Measurements from ENCODE around the gene GDPD4. TPM values are rescaled to one million over a fixed set of nuclear protein-coding genes. Genes with fewer than 3 reads are reported as not detected.
"Not testable (repeated sequence)": the region's sequence is repeated elsewhere in the genome, so short reads cannot be mapped to it uniquely, and the experiment has no call there.

Gene GDPD4
- total RNA-seq, 2 donors from 2014 or later, result not detected

- no peak overlapping the region for H3K27ac Mint-ChIP-seq
- 77 to 82% methylated on average over 2 of the region's 2 CpGs for WGBS, 2 experiments (ENCODE audit: insufficient coverage in 1 of 2, insufficient read length in 1 of 2)
- Histone ChIP-seq H3K27ac (ENCODE audit: low read depth, low read length) (no peak overlapping the region), H3K4me1 (ENCODE audit: control insufficient read depth, insufficient read depth, low read length) (peaks cover 6% of the 10 kb centered on the region), H3K36me3 (ENCODE audit: control insufficient read depth, insufficient read depth, low read length) (no peaks in the 10 kb centered on the region), H3K9me3 (ENCODE audit: control insufficient read depth, low read length) (no peaks in the 10 kb centered on the region), H3K4me3 (ENCODE audit: low read length) (no peak overlapping the region), H3K27me3 (ENCODE audit: control insufficient read depth, insufficient read depth, low read length, poor library complexity, severe bottlenecking) (no peaks in the 10 kb centered on the region), H3K9ac (ENCODE audit: extremely low read depth, low read length, poor library complexity, severe bottlenecking) (no peak overlapping the region)
- TF ChIP-seq, protein P1, sequence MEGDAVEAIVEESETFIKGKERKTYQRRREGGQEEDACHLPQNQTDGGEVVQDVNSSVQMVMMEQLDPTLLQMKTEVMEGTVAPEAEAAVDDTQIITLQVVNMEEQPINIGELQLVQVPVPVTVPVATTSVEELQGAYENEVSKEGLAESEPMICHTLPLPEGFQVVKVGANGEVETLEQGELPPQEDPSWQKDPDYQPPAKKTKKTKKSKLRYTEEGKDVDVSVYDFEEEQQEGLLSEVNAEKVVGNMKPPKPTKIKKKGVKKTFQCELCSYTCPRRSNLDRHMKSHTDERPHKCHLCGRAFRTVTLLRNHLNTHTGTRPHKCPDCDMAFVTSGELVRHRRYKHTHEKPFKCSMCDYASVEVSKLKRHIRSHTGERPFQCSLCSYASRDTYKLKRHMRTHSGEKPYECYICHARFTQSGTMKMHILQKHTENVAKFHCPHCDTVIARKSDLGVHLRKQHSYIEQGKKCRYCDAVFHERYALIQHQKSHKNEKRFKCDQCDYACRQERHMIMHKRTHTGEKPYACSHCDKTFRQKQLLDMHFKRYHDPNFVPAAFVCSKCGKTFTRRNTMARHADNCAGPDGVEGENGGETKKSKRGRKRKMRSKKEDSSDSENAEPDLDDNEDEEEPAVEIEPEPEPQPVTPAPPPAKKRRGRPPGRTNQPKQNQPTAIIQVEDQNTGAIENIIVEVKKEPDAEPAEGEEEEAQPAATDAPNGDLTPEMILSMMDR (conservative IDR thresholded peaks at IDR 0.05), result peak; percentile 17
- DNase-seq, result no peak
- H3K4me1 Mint-ChIP-seq, result peaks cover 22% of the 10 kb centered on the region
- H3K36me3 Mint-ChIP-seq (ENCODE audit: low read depth), result no peaks in the 10 kb centered on the region
- H3K27me3 Mint-ChIP-seq (ENCODE audit: insufficient read depth), result no peaks in the 10 kb centered on the region
- no peak overlapping the region for H3K4me3 Mint-ChIP-seq
- H3K9me3 Mint-ChIP-seq, result no peaks in the 10 kb centered on the region
These were observed 1.8 kb upstream of the GDPD4 start for GRCh38 chr11:77303328-77303727.

GRCh38 chr11:77302752-77303151 lies 1.3 kb upstream of the GDPD4 start:
- Histone ChIP-seq H3K27ac (ENCODE audit: low read depth, low read length) (no peak overlapping the region), H3K4me3 (ENCODE audit: low read length) (no peak overlapping the region), H3K36me3 (ENCODE audit: control insufficient read depth, insufficient read depth, low read length) (no peaks in the 10 kb centered on the region), H3K4me1 (ENCODE audit: control insufficient read depth, insufficient read depth, low read length) (peaks cover 6% of the 10 kb centered on the region), H3K27me3 (ENCODE audit: control insufficient read depth, insufficient read depth, low read length, poor library complexity, severe bottlenecking) (no peaks in the 10 kb centered on the region), H3K9me3 (ENCODE audit: control insufficient read depth, low read length) (no peaks in the 10 kb centered on the region), H3K9ac (ENCODE audit: extremely low read depth, low read length, poor library complexity, severe bottlenecking) (no peak overlapping the region)
- no peak overlapping the region for H3K4me3 Mint-ChIP-seq
- H3K27me3 Mint-ChIP-seq (ENCODE audit: insufficient read depth), result no peaks in the 10 kb centered on the region
- no peak for DNase-seq
- H3K36me3 Mint-ChIP-seq (ENCODE audit: low read depth), result no peaks in the 10 kb centered on the region
- peaks cover 28% of the 10 kb centered on the region for H3K4me1 Mint-ChIP-seq
- no peak overlapping the region for H3K27ac Mint-ChIP-seq
- 94% methylated on average over 3 of the region's 3 CpGs for WGBS, 2 experiments (ENCODE audit: insufficient coverage in 1 of 2, insufficient read length in 1 of 2)
- TF ChIP-seq, protein P1 (conservative IDR thresholded peaks at IDR 0.05), result no peak
- H3K9me3 Mint-ChIP-seq, result no peaks in the 10 kb centered on the region

DNA sequence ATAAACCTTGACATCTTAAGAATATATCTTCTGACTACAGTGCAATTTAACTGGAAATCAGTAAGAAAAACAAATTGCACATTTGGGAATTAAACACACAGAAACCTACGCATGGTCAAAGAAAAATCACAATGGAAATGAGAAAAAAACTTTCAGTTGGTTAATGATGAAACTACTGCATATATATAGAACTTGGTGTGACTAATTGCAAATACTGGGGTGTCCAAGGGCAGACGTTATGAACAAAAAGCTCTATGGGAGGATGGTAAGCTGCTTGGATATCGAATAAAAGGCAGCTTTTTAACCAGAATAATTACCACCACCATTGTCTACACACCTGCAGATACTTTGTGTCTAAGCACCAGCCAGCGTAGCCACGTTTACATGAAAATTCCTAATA lies 791 bp downstream of the GDPD4 start:
- peaks cover 1% of the 10 kb centered on the region for H3K9me3 Mint-ChIP-seq
- no peaks in the 10 kb centered on the region for H3K9me3 ChIP-seq (ENCODE audit: control insufficient read depth, low read length)

GRCh38 chr11:77300028-77300427 lies 1.5 kb downstream of the GDPD4 start:
- H3K4me1 ChIP-seq (ENCODE audit: control insufficient read depth, insufficient read depth, low read length); H3K36me3 Mint-ChIP-seq (ENCODE audit: low read depth); H3K36me3 ChIP-seq (ENCODE audit: control insufficient read depth, insufficient read depth, low read length); H3K4me3 ChIP-seq (ENCODE audit: low read length); H3K9ac ChIP-seq (ENCODE audit: extremely low read depth, low read length, poor library complexity, severe bottlenecking); H3K27ac Mint-ChIP-seq; H3K9me3 Mint-ChIP-seq; DNase-seq; H3K4me3 Mint-ChIP-seq; H3K27me3 ChIP-seq (ENCODE audit: control insufficient read depth, insufficient read depth, low read length, poor library complexity, severe bottlenecking); H3K27ac ChIP-seq (ENCODE audit: low read depth, low read length); H3K27me3 Mint-ChIP-seq (ENCODE audit: insufficient read depth); H3K9me3 ChIP-seq (ENCODE audit: control insufficient read depth, low read length): not testable (repeated sequence)
- H3K4me1 Mint-ChIP-seq, result peaks cover 28% of the 10 kb centered on the region
- WGBS, 2 experiments (ENCODE audit: insufficient coverage in 1 of 2, insufficient read length in 1 of 2), result 88 to 90% methylated on average over 3 to 6 of the region's 6 CpGs

More for the DNA sequence above, 791 bp downstream of the GDPD4 start:
- peaks cover 28% of the 10 kb centered on the region for H3K4me1 Mint-ChIP-seq
- TF ChIP-seq, protein P1 (conservative IDR thresholded peaks at IDR 0.05), result no peak
- 92 to 100% methylated on average over 2 to 5 of the region's 5 CpGs for WGBS, 2 experiments (ENCODE audit: insufficient coverage in 1 of 2, insufficient read length in 1 of 2)
- no peaks in the 10 kb centered on the region for H3K36me3 ChIP-seq (ENCODE audit: control insufficient read depth, insufficient read depth, low read length)
- H3K36me3 Mint-ChIP-seq (ENCODE audit: low read depth), result no peaks in the 10 kb centered on the region
- peaks cover 6% of the 10 kb centered on the region for H3K4me1 ChIP-seq (ENCODE audit: control insufficient read depth, insufficient read depth, low read length)
- H3K27me3 Mint-ChIP-seq (ENCODE audit: insufficient read depth), result no peaks in the 10 kb centered on the region
- no peak overlapping the region for H3K27ac Mint-ChIP-seq
- DNase-seq, result no peak
- H3K27ac ChIP-seq (ENCODE audit: low read depth, low read length), result no peak overlapping the region
- no peak overlapping the region for H3K4me3 ChIP-seq (ENCODE audit: low read length)
- H3K27me3 ChIP-seq (ENCODE audit: control insufficient read depth, insufficient read depth, low read length, poor library complexity, severe bottlenecking), result no peaks in the 10 kb centered on the region
- H3K4me3 Mint-ChIP-seq, result no peak overlapping the region
- no peak overlapping the region for H3K9ac ChIP-seq (ENCODE audit: extremely low read depth, low read length, poor library complexity, severe bottlenecking)
